Activated T-cell treated with anti-CD3 and anti-CD28 coated beads, Interleukin-2, amount 50 U/mL, for 72 hours (primary cell): Measurements from ENCODE around the gene KRTAP10-4. TPM values are rescaled to one million over a fixed set of nuclear protein-coding genes. Genes with fewer than 3 reads are reported as not detected.

Experiments used
- ATAC-seq, 2 donors: fragments of 150-1000 bp; cut with Tn5 transposase; replicated peaks in 1 of 2; 2 replicates each; pipeline ENCODE4 v1.10.0; 2021; ENCODE audit warnings: moderate library complexity in 2 of 2, mild to moderate bottlenecking in 1 of 2
- DNase-seq, 2 donors: peaks; one replicate each; pipeline ENCODE4 v3.0.0; 2021 to 2022; ENCODE audit warnings: mixed read lengths in 1 of 2
- H3K27ac Mint-ChIP-seq: one replicate; pipeline ENCODE4 v1.8.0; 2022; ENCODE audit warnings: mild to moderate bottlenecking, moderate library complexity, mixed read lengths
- H3K27me3 Mint-ChIP-seq: one replicate; pipeline ENCODE4 v1.8.0; 2022; ENCODE audit warnings: low read depth, mixed read lengths
- H3K36me3 Mint-ChIP-seq, 2 donors: one replicate each; pipeline ENCODE4 v1.8.0; 2022; ENCODE audit warnings: mixed read lengths in 2 of 2, mild to moderate bottlenecking in 1 of 2; ENCODE audit not compliant: insufficient read depth in 2 of 2
- H3K4me1 Mint-ChIP-seq: one replicate; pipeline ENCODE4 v1.8.0; 2022; ENCODE audit warnings: low read depth, mixed read lengths
- H3K4me3 Mint-ChIP-seq, 2 donors: one replicate each; pipeline ENCODE4 v1.8.0; 2022; ENCODE audit warnings: mild to moderate bottlenecking in 2 of 2, mixed read lengths in 2 of 2, moderate library complexity in 2 of 2
- H3K9me3 Mint-ChIP-seq, 2 donors: one replicate each; pipeline ENCODE4 v1.8.0; 2022; ENCODE audit warnings: mixed read lengths in 2 of 2
- total RNA-seq, 2 donors: library from RNA; stranded (reverse); gene quantifications; one replicate each; pipeline ENCODE4 v1.2.3, GENCODE V29; 2022

Gene KRTAP10-4
- total RNA-seq, 2 donors from 2014 or later = not detected

GRCh38 chr21:44618909-44619308 lies 45.4 kb downstream of the KRTAP10-4 start:
- Mint-ChIP-seq H3K27ac (peak overlapping the region; percentile 91), H3K4me1 (peaks cover 26% of the 10 kb centered on the region), H3K36me3 (peaks cover 32 to 35% of the 10 kb centered on the region in 2 donors), H3K4me3 (peak overlapping the region; percentile 61 to 74), H3K27me3 (no peaks in the 10 kb centered on the region), H3K9me3 (peaks cover 30% of the 10 kb centered on the region in 2 donors)
- DNase-seq (peak; percentile 43 to 59), ATAC-seq (peak; percentile 78 to 97)

DNA sequence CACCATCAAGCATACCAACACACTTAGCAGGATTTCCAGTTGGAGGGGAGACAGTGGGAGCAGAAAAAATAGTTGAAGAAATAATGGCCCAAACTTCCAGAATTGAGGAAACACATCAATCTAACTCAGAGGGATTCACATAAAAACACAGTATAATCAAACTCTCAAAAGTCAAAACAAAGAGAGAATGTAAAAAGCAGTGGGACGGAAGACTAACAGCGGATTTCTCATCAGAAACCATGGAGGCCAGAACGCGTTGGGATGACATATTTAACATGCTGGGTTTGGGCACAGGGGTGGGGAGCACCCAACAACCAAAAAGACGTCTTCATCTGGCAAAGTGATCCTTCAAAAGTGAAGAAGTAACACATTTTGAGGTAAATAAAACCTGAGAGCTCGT lies 46.4 kb downstream of the KRTAP10-4 start:
- no peak overlapping the region for H3K4me3 Mint-ChIP-seq
- H3K27ac Mint-ChIP-seq = peak overlapping the region; percentile 91
- peaks cover 26% of the 10 kb centered on the region for H3K4me1 Mint-ChIP-seq
- no peak for DNase-seq
- H3K27me3 Mint-ChIP-seq = no peaks in the 10 kb centered on the region
- peaks cover 35 to 37% of the 10 kb centered on the region in 2 donors for H3K9me3 Mint-ChIP-seq
- ATAC-seq = no peak
- H3K36me3 Mint-ChIP-seq = peaks cover 36 to 44% of the 10 kb centered on the region in 2 donors

- no peak for DNase-seq
- no peak overlapping the region for H3K27ac Mint-ChIP-seq
- H3K36me3 Mint-ChIP-seq = peaks cover 36 to 38% of the 10 kb centered on the region in 2 donors
- H3K4me1 Mint-ChIP-seq = peaks cover 9% of the 10 kb centered on the region
- H3K4me3 Mint-ChIP-seq = no peak overlapping the region
- H3K27me3 Mint-ChIP-seq = no peaks in the 10 kb centered on the region
- peaks cover 33 to 34% of the 10 kb centered on the region in 2 donors for H3K9me3 Mint-ChIP-seq
- no peak for ATAC-seq
Observed at GRCh38 chr21:44623575-44623974, 50.0 kb downstream of the KRTAP10-4 start.

Other genes starting within 250 kb of the KRTAP10-4 start
- 10 to 100 TPM; 14.5 to 17.2 TPM for gene CFAP410, start 234.3 kb upstream of the KRTAP10-4 start, total RNA-seq
- 1 to 10 TPM; 2.4 to 3.2 TPM for gene TRPM2, start 220.1 kb upstream of the KRTAP10-4 start, total RNA-seq
- 1 to 10 TPM; 2.8 to 3.8 TPM for gene LRRC3, start 118.2 kb upstream of the KRTAP10-4 start, total RNA-seq
- gene KRTAP10-1, start 33.5 kb upstream of the KRTAP10-4 start, total RNA-seq = not detected
- not detected for gene KRTAP10-2, start 22.2 kb upstream of the KRTAP10-4 start, total RNA-seq
- gene KRTAP10-3, start 14.9 kb upstream of the KRTAP10-4 start, total RNA-seq = not detected
- gene KRTAP10-5, start 6.9 kb downstream of the KRTAP10-4 start, total RNA-seq = not detected
- not detected for gene KRTAP10-6, start 18.8 kb downstream of the KRTAP10-4 start, total RNA-seq
- gene KRTAP10-7, start 26.9 kb downstream of the KRTAP10-4 start, total RNA-seq = not detected
- not detected for gene KRTAP10-8, start 38.4 kb downstream of the KRTAP10-4 start, total RNA-seq
- not detected for gene KRTAP10-9, start 53.4 kb downstream of the KRTAP10-4 start, total RNA-seq
- gene KRTAP10-10, start 63.6 kb downstream of the KRTAP10-4 start, total RNA-seq = not detected
- gene KRTAP10-11, start 72.7 kb downstream of the KRTAP10-4 start, total RNA-seq = not detected
- not detected for gene KRTAP12-4, start 80.9 kb downstream of the KRTAP10-4 start, total RNA-seq
- not detected for gene KRTAP12-3, start 84.2 kb downstream of the KRTAP10-4 start, total RNA-seq
- not detected for gene KRTAP12-2, start 93.2 kb downstream of the KRTAP10-4 start, total RNA-seq
- gene KRTAP12-1, start 108.4 kb downstream of the KRTAP10-4 start, total RNA-seq = not detected
- not detected for gene KRTAP10-12, start 123.4 kb downstream of the KRTAP10-4 start, total RNA-seq
- not detected for gene TSPEAR, start 137.8 kb downstream of the KRTAP10-4 start, total RNA-seq
- gene UBE2G2, start 228.1 kb downstream of the KRTAP10-4 start, total RNA-seq = 10 to 100 TPM; 85.2 to 95.6 TPM
- 10 to 100 TPM; 60.1 to 67.8 TPM for gene SUMO3, start 244.3 kb downstream of the KRTAP10-4 start, total RNA-seq